GM18873 (cell line): ENCODE data around the gene TSHZ3.

Source experiments
- ATAC-seq: cut with Tn5 transposase; IDR thresholded peaks from one replicate; pipeline ENCODE4 v1.9.1; 2021; ENCODE audit warnings: mild to moderate bottlenecking, moderate library complexity, moderate number of reproducible peaks; ENCODE audit not compliant: unreplicated experiment, low FRiP score

Gene TSHZ3

DNA sequence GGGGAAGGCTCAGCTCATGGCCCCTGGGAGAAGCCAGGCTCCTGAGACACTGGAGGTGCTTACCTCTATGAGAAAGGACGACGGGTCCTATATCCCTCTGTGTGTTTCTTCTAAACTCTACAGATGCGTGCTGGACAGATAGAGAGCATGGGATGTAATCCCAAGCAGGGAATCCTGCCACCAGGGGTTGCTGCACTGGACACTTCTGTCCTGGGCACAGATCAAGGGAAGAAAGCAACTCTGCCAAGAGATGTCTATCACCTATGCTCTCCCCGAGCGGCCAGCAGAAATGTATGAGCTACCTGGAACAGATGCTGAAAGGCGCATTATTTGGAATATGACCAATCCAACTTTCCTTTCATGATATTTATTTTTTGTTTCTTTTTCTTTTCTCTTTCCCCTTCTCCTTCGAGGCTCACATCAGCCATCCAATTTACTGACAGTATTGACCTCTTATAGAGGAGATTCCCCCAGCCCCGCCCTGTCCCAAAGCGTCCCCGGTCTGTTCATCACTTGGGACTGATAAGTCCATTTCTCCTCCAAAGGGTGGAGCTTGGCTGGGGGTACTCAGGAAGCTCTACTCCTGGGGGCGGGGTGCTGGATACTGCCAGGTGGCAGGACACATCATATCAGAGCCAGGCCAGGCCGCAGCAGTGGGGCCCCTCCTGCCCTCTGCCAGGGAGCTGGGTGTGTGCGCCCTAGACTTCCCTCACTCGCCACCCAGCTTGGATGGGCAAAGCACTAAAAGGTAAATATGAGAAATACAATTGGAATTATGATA is 34.2 kb downstream of the TSHZ3 start:
- ATAC-seq: no peak

DNA sequence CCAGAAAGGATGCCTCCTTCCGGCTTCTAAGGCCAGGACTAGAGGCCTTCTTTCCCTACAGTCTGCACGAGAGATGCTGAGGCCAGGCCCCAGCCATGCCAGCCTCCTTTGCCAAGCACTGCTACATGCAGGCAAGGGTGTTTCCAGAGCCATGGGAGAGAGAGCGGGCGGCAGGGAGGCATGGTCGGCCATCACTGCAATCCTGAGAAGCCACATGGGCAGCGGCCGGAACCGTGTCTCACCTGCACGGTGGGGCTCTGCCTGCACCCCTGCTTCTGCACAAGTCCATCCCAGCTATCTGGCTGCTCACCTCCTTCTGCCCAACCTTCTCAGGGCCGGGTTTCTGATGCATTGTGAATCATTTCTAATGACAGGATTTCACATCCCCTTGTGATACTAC is 35.1 kb downstream of the TSHZ3 start:
- ATAC-seq: no peak

DNA sequence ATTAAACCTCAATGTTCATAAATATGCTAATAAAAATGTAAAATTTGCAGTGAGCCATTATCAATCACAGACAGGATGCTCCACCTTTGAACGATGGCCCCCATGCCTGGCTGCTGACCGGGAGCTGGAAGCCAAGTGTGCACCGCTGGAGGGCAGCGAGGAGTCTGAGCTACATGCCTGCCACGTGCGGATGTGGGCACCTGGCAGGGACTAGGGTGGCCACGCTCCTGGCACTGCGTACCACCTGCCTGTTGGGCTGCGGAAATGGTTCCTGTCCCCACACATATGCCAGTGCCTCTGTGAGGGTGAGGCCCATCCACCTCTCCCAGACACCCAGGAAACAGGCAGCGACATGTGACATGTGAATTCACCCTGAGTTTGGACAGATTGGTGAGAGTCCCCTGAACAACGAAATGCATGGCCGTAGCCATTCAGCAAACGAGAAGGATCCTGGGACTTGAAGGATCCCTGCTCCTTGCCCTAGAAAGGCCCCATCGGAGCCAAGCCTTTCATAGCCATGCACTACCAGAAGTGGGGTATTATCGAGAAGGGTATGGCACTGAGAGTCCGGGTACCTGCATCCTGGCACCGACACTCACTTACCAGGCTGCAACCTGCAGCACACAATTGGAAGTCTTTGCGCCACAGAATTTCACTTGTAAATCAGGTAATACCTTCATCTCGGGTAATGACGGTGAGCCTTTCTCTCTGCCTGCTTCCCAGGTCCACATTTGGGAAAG is 35.8 kb downstream of the TSHZ3 start:
- no peak for ATAC-seq

DNA sequence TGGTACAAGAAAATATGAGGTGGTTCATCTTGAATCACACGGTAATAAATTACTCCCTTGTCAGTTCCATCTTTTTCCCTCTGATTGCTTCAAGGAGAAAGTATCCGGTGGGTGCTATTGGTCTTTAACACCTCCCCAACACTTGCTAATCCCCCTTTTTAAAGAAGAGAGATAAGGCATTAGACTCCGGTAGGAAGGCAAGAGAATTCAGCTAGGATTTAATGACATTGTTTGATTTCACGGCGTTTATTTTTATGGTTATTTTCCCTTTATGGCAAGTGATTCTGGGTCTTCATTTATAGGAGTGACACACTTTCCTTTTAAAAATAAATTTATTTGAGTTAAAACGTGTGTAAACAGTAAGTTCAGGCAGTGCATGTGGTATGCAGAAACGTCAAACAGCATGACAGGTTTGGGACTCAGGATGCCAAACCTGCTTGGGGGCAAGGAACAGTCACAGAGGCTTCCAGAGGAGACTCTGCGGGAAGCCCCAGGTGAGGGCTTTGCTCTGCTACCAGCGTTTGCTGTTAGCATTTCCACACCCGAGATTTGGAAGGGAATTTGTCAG is 36.5 kb downstream of the TSHZ3 start:
- no peak for ATAC-seq

DNA sequence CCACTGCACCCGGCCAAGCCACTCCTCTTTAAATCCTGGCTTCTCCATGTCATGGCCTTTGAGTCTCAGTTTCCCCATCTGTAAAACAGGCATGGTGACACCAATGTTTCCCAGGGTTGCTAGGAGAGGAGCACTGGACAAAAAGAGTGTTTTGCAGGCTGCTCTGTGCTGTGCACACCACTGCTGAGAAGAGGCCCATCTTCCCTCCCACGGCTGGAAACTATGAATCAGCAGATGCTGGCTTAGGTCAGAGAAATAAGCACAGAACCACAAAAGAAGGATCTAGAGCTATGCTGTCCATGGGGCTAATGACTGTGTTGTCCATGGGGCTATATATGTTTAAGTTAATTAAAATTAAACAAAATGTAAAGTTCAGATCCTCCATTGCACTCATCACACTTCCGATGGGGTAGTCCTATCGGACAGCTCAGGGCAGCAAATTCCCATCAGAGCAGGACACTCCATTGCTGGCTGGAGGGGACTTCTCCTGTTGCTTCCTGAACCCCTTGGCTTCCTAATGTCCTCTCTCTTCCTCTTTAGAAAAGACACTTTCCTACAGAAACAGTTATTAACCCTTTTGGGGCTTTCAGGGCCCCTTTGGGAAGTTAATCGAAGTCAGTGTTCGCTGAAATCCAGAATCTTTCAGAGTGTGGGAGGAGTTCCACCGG is 37.1 kb downstream of the TSHZ3 start:
- ATAC-seq: no peak

DNA sequence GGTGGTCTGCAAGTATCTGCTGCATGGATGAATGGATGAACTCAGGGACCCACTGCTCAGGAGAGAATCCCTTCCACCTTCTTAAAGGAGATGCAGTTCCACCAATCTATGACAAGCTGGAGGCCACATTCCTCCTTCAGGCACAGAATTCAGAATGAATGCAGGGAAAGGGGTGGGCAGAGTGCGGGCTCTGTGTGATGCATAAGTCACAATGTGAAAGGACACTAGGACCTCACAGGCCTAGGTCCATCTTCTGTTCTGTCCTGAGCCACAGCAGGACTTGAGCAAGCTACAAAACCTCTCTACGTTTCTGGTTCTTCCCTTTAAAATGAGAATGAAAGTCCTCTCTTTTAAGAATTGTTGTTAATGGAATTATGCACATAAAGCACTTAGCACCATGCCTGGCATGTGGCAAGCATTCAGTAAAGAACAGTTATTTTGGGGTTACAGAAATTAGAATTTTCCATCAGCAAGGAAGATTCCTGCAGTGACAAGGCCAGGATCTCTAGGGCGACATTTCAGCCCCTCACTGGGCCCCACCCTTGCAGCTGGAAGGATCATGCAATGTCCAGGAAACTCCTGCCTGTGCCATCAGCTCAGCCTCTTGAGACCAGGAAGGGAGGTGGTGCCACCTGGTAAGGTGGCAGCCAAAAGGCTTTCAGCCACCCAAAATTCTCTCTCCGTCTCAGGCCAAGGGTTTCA is 38.7 kb downstream of the TSHZ3 start:
- ATAC-seq: no peak

DNA sequence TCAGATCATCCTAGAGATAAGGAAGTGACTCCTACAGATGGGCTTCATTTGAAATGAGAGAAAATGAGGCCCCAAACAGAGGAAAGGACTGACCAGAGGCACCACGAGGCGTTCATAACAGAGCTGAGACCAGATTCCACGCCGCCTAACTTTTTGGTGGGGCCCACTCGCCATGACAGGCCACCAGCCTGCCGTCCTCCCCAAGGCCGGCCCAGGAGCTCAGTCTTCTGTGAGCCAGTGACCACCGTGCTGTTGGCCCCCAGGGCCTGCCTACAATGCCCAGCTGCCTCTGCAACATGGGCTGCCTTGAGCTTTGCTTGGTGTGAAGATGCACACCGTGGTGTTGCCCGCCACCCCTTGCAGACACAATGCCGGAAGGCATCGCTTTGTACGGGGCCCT is 40.5 kb downstream of the TSHZ3 start:
- no peak for ATAC-seq

DNA sequence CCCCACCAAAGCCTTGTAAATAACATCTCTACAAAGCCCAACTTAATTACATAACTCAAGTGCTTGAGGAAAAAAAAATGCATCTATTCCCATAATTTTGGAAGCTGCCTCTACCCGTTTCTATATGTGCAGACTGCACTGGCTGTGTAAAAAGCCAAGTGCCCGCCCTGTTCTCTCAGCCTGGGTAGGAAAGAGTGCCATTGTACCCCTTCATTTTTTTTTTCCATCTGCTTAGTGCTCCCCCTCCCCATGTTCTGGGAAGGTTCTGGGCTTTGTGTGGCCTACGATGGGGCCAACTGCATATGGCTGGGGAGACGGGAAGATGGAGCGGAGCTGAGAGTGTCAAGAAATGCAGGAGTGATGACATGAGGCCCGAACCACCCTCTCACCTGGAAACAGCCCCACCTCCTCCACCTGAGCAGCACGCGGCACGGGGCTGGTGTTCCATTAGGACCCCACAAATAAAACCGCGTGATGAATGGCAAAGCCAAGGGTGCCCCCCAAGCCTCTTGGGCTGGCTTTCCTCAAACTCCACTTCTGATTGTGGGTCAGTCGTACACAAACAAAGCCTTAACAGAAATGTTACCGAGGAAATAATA is 42.1 kb downstream of the TSHZ3 start:
- no peak for ATAC-seq

DNA sequence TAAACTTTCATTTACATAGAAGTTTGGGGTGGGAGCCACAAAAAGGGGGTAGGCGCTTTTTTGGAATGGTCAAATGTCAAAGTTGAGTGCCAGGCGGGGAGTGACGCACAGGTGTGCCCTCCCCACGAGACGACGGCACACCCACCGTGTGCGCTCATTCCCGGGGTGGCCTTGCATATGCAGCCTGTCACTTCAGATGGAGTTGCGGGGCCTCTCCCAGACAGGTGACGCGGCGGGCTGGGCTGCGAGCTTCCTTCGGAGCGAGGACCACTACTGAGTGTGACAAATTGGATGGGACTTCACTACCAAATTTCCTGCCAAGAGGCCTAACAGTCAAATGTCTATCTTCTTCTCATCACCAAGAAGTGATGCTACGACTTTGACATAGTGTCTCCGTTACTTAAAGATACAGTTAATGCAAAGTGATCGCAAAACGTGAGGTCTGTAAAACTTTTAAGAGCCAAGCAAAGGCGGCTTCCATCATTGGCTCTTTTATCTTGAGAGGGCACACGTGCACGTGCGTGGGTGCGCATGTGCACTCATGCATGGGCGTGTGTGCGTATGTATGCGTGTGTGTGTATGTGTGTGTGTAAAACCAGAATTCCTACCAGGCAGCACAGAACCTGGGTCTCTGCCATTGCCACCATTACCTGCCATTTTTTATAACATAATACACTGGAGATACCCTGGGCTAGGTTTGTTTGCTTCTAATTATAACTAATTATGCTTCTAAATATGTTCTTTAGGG is 43.1 kb downstream of the TSHZ3 start:
- ATAC-seq: no peak

DNA sequence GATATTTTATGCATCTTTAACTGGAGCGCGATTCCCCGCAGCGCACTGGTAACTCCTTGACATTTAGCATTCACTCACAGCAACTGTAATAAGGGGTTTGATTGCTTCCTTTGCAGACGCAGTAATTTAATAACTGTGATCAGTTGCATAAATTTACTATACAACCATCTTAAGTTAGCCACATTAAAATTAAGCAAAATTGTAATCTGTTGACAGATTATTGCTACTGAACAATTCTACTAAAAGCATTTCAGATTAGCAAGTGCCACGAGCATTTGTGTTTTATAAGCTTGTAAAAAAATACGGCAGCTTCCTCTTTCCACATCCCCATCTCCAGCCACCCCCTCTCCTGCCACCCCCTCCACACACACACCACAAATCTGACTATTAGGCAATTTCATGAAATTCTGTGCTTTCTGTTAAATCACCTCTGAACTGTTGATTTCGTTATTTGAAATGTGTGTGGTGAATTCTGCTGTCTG is 44.4 kb downstream of the TSHZ3 start:
- no peak for ATAC-seq

DNA sequence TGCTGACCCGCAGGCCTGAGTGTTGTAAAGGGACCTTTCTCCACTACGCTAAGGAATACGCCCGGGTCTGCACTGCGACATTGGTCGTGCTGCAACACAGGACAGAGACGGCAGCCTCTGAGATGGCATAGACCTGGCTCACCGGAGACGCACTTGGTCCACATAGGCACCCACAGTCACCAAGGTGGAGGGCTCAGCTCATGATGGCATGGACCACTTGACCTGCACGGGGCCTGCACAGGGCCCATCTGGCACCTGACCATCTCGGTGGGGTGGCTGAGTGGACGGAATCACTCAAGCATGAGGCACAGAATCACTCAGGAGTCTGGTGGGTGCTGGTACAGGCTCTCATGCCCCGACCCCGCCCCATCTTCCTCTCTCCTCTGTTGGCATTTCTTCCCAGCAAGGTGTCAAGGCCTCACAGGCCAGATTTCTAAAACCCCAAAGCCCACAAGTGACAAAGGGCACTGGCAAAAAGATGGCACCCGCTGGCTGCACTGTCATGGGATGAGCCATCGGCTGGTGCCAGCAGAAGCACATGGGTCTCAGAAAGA is 45.9 kb downstream of the TSHZ3 start:
- no peak for ATAC-seq

DNA sequence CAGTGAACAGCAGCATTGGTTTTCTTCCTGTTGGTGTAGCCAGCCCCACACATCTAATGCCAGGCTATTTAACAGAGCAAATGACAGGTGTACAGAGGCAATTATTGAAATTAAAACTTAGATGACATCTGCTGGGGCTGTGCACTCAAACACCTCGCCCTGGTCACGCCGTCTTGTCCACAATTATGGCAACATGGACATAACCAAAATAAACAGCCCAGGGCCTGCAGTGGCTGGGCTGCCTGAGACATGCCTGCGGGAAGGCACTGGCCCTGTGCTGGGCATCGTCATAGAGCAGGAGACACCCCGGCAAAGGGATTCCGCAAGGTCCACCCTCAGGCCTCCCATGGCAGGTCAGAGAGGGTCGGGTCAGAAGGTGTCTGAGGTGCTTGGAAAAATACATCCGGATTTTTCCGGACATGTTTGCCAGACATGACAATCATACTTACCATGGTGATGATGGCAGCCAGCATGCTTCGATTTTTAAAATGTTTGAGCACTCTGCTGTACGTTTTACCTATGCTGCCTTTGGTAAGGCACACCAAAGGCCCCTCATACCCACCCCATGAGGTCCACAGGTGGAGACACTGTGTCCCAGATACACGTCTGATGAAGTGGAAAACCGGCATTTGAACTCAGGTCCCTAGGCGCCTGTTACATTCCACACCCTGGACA is 47.8 kb downstream of the TSHZ3 start:
- ATAC-seq: no peak

DNA sequence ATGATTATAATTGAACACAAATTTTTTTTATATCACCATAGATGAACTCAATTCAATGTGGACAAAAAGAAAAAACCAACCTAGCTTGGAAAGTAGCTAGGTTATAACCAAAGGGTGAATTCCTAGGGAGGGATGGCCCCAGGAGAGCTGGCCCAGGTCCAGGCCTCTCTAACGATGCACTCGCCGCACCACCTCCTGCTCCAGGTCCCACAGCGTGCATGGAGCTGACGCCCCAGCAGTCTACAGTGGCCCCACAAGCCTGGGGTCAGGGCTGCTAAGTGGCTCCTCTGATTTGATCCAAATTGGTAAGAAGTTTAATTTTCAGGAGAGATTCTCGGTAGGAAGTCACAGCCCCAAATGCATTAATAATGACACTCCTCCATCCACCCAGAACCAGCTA is 48.8 kb downstream of the TSHZ3 start:
- no peak for ATAC-seq

DNA sequence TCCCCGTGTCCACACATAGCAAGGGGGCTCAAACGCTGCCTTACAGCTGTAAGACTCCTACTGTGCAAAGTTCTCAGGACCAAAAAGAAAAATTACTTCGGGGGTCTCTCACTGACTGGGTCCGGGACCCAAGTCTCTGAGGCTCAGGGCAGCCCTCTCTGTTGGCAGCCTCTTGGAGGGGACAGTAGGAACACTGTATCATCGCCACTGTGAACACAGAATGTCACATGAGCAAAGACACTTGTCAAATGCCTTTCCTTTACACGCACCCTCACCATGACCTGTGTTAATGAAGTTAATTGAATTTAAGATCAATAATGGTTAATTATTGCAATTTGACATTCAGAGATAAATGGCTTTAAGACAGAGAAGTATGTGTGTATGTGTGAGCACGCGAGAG is 49.6 kb downstream of the TSHZ3 start:
- no peak for ATAC-seq

DNA sequence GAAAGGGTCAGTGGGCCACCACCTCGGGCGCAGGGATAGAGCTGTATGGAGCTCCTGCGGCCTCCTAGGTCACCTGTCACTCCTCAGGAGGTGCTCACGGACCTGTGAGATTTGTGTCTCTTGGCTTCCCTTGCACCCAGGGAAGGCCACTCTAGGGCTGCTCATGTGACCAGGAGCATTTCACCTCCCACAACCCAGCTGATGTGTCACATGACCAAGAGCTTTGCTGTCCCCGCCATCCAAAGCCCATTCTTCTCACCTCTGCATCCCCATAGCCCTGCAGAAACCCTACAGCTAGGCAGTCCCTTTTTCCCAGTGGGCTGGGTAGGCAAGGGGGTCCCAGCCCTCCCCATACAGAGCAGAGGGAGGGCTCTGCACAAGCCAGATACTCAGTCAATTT is 51.2 kb downstream of the TSHZ3 start:
- ATAC-seq: no peak

DNA sequence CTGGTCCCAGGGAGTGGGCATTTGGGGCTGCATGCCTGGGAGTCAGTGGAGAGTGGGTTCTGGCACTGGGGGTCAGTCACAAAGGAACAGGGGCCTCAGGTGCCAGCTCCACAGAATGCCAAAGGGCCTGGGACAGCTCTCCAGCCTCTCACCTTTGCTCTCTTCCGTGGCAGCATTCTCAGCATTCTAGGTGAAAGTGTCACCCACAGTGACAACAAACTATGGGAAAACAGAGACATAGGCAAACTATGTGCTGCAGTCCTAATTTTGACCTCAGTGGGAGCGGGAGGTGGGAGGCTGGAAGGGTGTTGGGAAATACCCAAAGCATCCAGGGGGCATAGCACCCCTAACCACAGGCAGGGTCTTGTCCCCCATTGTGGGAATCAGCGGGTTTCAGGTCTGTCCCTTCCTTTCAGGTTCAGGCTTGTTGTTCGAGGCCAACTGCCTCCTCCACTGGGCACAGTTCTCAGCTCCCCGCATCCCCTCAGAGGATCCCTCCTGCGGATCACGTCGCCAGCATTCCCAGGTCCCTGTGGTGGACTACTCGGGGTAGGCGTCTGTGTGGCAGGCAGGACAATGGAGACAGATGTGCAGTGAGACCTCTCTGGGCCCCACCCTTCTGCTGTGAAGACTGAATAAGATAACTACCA is 52.4 kb downstream of the TSHZ3 start:
- no peak for ATAC-seq

DNA sequence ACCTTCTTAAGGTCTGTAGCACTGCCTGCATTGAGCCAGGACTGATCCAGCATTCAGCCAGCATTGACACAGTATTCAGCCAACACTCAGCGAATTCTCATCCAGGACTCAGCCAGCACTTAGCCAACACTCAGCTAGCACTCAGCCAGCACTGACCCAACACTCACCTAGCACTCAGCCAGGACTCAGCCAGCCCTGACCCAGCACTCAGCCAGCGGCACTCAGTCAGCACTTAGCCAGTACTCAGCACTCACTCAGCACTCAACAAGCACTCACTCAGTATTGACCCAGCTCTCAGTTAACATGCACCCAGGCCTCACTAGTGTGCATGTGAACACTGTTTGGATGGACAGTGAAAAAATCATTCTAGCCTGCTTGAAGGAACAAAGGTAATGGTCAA is 55.0 kb downstream of the TSHZ3 start:
- ATAC-seq: no peak

DNA sequence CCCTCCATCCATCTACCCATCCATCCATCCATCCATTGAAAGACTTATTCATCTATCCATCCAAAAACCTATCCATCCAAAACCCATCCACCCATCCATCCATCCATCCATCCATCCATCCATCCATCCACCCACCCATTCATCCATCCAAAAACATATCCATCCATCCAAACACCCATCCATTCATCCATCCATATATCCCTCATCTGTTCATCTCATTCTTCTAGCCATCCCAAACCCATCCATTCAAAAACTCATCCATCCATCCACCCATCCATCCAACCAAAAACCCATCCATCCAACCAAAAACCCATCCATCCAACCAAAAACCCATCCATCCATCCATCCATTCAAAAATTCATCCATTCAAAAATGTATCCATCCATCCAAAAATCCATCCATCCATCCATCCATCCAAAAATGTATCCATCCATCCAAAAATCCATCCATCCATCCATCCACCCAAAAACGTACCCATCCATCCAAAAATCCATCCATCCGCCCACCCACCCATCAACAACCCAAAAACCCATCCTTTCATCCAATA is 56.5 kb downstream of the TSHZ3 start:
- ATAC-seq: no peak
